HG02870 (cell line): ENCODE results near the gene WBP1.
"Not testable (repeated sequence)": the region's sequence is repeated elsewhere in the genome, so short reads cannot be mapped to it uniquely, and the experiment has no call there.

ENCODE experiments used
- ATAC-seq: cut with Tn5 transposase; IDR thresholded peaks from one replicate; pipeline ENCODE4 v1.9.1; 2021; ENCODE audit warnings: mild to moderate bottlenecking, moderate library complexity; ENCODE audit not compliant: unreplicated experiment

The WBP1 gene

DNA sequence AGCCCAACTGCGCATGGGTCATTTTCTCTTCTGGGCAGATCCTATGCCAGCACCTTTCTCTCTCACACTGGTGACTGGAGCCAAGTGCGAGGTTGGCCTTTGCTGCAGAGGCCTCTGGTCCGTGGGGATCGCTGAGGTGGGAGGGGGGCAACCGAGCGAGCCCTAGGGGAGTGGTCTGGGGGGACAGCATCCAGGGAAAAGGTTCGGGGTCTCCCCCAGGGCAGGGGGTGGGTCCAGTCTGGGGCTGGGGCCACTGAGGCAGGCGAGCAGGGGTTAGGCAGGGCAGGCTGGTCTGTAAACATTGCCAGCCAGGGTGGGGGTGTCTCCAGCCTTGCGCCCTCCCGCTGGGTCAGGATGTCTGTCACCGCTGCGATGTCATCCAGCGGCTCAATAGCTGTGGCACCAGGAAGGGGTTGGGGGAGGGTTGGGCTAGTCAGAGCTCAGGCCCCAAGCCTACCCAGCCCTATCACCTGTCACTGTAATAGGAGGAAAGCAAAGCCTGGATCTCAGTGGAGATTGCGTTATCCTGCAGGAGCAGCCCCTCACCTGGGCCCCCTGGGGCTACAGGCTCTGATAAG is 32.0 kb upstream of the WBP1 start:
- ATAC-seq = no peak

DNA sequence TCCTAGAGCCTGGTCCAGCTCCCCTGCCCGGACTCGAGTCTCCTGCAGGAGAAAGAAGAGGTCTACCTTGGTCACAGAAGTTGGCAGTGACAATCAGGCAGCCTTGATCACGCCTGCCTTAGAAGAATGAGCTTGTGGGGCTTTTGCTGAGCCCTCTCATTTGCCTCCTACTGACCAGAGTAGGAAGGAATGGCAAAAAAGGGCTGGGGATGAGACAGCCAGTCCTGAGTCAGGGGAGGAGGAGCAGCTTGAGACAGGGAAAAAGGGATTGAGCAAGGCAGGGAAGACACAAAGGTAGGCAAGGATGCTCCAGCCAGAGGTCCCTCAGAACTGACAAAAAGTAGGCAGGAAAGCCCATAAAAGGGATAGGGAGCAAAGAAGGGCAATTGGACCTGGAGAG is 30.7 kb upstream of the WBP1 start:
- ATAC-seq = no peak

GRCh38 chr2:74428675-74429074 is 29.6 kb upstream of the WBP1 start:
- no peak for ATAC-seq

DNA sequence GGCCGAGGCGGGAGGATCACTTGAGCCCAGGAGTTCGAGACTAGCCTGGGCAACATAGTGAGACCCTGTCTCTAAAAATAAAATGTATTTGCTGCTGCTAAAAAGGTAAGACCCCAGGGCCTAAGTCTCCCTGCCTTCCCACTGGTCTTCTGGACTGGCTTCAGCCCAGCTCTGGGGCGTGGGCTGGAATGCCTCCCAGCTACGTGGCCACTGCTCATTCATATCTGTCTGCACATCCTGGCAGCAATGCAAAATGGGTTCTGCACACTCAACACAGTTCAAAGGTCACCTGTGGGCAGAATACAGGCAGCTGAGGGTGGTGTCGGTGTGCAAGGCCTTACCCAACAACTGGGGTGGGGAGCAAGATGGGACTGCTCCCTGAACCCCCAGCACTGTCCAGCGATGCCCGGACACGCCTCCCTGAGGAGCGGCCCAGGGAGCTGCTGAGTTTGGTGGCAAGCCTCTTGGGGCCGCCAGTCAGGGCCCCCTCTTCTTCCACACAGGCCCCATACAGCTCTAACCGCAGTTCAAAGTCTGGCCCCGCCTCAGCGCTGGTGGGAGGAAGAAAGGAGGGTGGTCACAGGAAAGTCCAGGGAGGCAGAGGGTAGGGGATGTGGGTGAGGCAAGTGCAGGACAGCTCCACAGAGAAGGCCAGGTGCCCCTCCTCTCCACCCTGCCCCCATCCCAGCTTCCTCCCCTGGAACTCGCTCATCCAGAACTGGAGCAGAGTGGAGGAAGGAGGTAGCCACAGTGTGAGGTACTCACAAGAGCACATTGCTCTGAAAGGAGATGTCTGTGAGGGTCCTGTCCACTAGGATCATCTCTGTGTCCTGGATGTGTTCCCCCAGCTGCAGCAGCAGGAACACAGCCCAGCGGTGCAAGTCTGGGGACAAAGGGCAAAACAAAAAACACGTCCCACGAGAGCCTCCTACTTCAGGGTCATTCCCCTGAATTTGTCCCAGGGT is 28.5 kb upstream of the WBP1 start:
- no peak for ATAC-seq

DNA sequence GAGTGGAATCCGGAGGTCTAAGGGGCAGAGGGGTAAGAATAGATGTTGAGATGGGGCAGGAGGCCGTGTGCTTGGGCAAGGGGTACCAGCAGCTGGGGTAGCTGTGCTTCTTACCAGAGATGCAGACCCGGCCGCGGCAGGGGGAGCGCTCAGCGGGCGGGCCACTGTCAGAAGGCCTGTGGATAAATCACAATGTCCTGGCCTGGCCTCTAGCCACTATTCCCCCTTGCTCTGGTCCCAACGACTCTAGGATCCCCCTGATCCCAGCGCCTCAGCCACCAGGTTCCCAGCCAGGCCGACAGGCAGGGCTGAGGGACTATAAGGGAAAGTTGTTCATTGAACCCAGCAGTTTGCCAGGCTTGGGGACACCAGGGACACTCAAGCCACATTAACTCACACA is 27.7 kb upstream of the WBP1 start:
- ATAC-seq = no peak

GRCh38 chr2:74436111-74436805 is 22.0 kb upstream of the WBP1 start:
- no peak for ATAC-seq

DNA sequence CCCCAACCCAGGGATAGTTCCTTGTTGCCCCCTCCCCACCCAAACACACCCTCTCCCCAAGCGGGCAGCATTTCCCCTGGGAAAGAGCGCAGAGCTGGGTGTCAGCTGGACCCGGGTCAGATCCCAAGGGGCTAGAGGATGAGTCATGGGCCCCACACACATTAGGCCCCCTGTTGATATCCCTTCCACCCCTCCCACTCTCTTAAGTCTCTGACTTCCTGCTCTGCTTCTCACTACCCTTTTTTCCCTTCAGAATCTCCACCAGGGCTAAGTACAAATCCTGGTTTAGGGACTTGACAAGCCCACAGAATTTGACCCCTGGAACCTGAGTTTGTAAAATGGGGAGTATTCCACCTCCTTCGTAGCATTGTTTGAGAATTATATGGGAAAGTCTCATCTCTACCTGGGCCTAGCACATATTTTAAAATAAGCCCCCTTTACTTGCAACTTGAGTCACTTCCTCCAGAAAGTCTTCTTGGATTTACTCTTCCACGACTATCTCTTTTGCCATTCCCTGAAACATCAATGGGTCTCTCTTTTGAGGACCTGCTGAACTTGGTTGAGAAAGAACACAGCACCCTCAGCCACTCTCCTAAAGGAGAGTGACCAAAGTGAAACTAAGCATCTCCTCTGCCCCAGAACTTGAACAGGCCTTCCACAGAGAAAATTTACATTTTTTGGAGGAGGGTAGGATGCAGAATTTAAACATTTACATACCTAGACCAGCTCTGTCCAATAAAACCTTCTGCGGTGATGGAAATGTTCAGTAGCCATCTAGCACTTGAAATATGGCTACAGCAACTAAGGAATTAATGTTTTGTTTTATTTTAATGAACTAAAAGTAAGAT is 21.2 kb upstream of the WBP1 start:
- ATAC-seq = no peak

DNA sequence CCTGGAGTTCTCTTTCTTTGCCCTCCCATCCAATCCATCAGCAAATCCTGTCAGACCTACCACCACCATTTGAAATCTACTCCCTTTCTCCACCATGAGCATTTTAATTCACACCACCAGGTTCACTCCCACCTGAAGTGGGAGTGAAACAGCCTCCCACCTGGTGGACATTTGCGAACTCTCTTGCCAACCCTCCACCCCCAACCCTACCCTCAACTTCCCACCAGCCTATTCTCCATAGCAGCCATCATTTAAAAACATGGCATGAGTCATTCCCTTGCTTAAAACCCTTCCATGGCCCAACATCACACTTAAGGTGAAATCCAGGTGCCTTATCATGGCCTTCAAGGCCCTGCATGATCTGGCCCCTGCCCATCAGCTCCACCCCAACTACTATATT is 20.0 kb upstream of the WBP1 start:
- ATAC-seq = no peak

DNA sequence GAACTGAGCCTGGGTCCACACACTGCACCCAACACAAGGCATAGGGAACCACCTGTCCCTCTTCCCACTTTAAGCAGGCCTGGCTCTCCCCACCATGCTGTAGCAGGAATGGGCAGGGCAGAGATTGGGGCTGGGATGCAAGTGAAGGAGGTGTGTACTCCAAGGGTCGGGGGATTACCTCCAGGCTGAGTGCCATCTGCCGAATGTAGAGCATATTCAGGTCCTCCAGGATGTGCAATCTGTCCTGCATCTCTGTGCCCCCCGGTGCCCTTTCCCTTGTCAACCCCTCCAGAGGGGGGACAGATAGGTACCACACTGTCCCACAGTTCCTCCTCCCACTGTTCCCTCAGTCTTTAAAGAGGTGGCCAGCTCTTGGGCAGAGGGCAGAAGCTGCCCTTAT is 18.9 kb upstream of the WBP1 start:
- ATAC-seq = no peak

- no peak for ATAC-seq
Measured at GRCh38 chr2:74439803-74440377, 18.3 kb upstream of the WBP1 start.

- ATAC-seq = peak; percentile 80
Measured at GRCh38 chr2:74440378-74441169, 17.7 kb upstream of the WBP1 start.

- ATAC-seq = no peak
Measured at GRCh38 chr2:74441170-74441689, 17.0 kb upstream of the WBP1 start.

DNA sequence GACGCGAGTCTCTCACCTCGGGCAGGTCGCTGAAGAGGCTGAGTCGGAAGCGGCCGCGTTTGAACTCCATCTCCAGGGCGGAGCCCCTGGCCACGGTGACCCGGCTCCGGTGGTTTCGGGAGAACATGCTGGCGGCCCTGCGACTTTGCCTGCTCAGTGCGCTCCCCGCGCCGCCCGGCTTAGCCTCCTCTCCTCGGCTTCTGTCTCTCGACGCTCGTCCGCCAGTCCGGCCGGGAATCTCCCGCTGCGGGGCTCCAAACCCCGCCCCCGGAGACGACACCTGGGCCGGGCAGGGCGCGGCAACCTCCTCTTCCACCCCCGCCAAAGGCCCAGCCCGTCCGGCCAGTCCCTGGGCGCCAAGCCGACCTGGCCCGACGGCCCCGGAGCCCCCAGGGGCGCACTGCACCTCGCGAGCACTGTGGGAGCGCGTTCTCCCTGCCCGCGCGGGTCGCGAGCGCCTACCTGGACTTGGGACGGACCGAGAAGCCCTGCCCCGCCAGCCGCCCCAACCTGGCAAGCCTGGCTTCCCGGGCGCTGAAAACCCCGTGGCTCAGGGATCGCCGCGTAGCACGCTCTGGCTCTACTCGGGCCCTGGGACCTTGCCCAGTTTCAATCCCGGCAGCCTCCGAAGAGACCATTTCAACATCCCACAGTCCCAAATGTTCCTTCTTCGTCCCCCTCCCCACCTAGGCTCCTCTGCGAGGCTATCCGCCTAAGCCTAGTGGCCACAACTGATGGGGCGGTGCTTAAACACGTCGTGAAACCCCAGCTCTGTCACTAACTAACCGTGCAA is 16.4 kb upstream of the WBP1 start, which contains the start of gene RTKN:
Gene RTKN, minus strand, starts transcription at position 248 of the 793 bp plus-strand sequence. Its CDS starts 121 bp downstream, at position 127.
- ATAC-seq = no peak

DNA sequence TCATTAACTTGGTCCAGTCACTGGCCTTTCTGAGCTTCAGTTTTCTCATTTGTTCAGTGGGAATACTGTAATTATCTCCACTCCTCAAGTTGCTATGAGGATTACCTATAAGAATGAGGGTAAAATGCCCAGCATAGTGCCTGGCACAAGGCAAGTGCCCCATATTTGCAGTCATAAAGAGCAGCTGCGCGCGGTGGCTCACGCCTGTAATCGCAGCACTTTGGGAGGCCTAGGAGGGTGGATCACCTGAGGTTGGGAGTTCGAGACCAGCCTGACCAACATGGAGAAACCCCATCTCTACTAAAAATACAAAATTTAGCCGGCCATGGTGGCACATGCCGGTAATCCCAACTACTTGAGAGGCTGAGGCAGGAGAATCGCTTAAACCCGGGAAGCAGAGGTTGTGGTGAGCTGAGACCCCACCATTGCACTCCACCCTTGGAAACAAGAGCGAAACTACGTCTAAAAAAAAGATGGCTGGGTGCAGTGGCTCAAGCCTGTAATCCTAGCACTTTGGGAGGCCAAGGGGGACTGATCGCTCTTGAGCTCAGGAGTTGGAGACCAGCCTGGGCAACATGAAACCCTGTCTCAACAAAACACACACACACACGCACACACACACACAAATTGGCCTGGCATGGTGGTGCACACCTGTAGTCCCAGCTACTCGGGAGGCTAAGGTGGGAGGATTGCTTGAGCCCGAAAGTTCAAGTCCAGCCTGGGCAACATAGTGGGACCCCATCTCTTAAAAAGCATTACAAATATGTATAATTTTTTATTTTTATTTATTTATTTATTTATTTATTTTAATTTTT is 15.5 kb upstream of the WBP1 start:
- ATAC-seq = not testable (repeated sequence)

GRCh38 chr2:74444498-74445318 is 13.5 kb upstream of the WBP1 start:
- no peak for ATAC-seq

DNA sequence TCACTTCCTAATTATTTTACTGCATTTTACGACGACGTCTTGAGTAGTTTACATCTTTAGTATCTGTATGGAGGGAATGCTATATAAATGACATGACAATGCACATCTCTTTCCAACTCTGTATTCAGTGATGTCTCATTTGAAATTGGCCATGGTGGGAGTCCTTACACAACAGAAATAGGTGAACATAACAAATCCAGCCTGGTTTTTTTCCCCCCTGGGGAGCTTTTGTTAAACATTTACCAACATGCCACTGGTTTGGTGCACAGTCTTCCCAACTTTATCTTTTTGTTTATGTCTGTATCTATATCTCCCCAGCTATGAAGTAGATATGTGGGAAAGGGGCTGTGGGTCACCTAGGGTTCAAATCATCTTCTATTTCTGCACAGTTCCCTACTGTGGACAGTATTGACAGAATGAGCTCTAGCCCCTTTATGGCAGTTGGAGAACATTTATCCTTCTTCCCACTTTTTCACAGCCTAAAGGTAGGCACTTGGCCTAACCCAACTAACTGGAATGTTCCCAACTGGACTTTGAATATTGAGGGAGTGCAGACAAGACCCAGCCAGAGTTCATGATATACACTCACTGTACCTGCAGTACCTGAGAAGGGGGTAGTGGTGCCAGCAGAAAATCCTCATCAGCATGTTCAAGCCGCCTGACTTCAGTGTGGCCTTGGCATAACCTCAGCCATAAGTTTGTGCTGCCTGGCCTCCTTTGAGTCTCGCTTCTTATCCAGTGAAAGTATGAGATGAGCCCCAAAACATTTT is 10.8 kb upstream of the WBP1 start:
- ATAC-seq = no peak
